Measurements from ENCODE around the gene TIMM23B. TPM values are rescaled to one million over a fixed set of nuclear protein-coding genes. Genes with fewer than 3 reads are reported as not detected.
"Not testable (repeated sequence)": the region's sequence is repeated elsewhere in the genome, so short reads cannot be mapped to it uniquely, and the experiment has no call there.

The TIMM23B gene, protein sequence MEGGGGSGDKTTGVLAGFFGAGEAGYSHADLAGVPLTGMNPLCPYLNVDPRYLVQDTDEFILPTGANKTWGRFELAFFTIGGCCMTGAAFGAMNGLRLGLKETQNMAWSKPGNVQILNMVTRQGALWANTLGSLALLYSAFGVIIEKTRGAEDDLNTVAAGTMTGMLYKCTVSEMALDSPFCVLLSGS
- 14.4 and 14.8 TPM in 2 replicates for total RNA-seq (2014; rRNA removed)
- 8.5 TPM for polyA plus RNA-seq (2012)

DNA sequence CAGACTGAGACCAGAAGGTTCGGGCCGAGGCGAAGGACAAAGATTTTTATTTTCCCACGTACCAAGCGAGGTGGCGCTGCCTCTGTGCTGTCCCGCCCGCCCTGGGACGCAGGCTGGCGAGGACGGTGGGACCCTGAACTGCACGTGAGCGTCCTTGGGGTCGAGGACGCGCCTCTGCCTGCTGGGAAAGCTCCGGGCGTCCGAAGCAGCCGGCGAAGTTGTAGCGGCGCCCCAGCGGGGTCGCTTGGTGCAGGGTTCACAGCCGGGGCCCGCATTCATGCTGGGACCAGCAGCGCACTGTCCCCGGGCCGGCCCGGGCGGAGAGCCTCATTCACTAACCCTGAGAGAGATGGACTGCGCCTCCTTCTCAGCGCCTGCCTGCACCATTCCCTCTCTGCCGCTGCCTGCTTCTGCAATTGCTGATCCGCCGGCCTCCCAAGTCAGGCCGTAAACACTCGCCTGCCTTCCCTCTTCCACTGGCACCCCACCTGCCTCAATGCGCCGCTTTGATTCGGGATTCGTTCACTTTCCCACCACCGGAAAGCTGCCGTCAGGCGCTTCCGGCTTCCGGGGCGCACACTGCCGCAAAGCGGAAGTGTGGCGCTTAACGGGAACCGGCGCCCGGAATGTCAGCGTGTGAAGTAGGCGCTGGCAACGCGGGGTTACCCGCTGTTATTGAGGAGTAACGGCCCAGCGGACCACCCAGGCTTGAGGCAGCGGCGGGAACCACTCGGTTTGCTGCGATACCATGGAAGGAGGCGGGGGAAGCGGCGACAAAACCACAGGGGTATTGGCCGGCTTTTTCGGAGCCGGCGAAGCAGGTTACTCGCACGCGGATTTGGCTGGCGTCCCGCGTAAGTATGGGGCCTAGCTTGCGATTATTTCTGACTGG lies at the start of gene TIMM23B, which contains the start of gene PARG:
TSS of gene TIMM23B (plus strand) at position 607 of the 892 bp plus-strand sequence. CDS start at position 749, 142 bp downstream.
TSS of gene PARG (minus strand) at position 581 of the 892 bp plus-strand sequence. CDS start at position 279, 302 bp downstream.
- peak; percentile 74 for DNase-seq (ENCODE audit: low read depth)

- not testable (repeated sequence) for DNase-seq (ENCODE audit: low read depth)
These were observed 41.9 kb upstream of the TIMM23B start for GRCh38 chr10:49899999-49900398.

- DNase-seq (ENCODE audit: low read depth) = not testable (repeated sequence)
These were observed 41.4 kb upstream of the TIMM23B start for GRCh38 chr10:49900406-49900805.

- peak; percentile 4 for DNase-seq (ENCODE audit: low read depth)
These were observed 38.0 kb upstream of the TIMM23B start for GRCh38 chr10:49903829-49904228.

DNA sequence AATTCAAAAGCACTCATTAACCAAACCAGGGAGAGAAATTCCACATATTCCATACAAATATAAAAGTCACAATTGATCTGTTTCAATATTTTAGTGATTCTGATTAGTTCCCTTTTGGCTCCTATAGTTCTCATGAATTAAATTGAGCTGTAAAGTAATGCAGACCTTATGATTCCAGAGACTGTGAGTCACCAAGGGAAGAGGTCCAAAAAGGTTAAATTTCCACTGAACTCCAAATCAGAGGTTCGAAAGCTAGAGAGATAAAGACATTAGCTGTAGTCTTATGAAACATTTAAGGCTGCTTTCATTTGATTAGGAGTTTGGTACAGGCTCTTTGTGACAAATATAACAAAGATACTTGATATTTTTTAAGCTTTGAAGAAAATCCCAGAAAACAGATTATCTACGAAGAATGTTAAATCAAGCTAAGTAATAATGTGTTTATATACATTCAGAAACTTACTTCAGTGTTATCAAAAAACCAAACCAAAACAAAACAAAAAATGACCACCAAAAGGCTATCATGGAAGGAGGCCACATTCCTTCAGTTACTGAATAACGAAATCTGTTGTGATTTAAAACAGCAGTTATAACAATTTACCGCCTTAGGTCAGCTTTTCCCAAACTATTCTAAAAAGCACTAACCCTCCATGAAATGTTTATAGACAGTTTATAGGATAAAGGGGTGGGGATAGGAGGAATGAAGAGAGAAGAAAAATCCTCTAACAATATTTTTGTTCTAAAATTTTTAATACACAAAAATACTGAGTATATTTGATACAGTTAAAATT lies 33.4 kb upstream of the TIMM23B start:
- DNase-seq (ENCODE audit: low read depth) = not testable (repeated sequence)

DNA sequence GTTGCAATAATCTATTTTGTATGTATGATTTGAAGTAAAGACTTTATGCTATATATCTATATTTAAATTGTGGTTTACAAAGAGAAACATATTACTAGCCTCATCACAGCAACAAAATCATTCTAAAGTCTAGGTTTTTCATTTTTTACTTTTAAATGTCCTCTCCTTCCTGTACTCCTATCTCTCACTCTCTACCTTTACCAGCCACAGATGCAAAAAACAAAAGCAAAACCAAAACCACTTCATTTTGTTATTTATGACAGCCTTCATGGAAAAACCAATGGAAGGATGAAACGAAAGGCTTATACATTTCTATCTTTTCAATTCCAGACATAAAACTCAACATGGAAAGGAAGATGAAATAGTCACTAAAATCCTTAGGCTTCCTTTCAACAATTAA lies 31.6 kb upstream of the TIMM23B start:
- not testable (repeated sequence) for DNase-seq (ENCODE audit: low read depth)

GRCh38 chr10:49916451-49916850 lies 25.4 kb upstream of the TIMM23B start:
- DNase-seq (ENCODE audit: low read depth) = not testable (repeated sequence)

- not testable (repeated sequence) for DNase-seq (ENCODE audit: low read depth)
These were observed 23.9 kb upstream of the TIMM23B start for GRCh38 chr10:49917927-49918326.

GRCh38 chr10:49922041-49922440 lies 19.8 kb upstream of the TIMM23B start:
- not testable (repeated sequence) for DNase-seq (ENCODE audit: low read depth)

- not testable (repeated sequence) for DNase-seq (ENCODE audit: low read depth)
These were observed 18.3 kb upstream of the TIMM23B start for GRCh38 chr10:49923572-49923971.

- DNase-seq (ENCODE audit: low read depth) = not testable (repeated sequence)
These were observed 10.6 kb upstream of the TIMM23B start for GRCh38 chr10:49931276-49931675.

- not testable (repeated sequence) for DNase-seq (ENCODE audit: low read depth)
These were observed 9.7 kb upstream of the TIMM23B start for GRCh38 chr10:49931959-49932728.

GRCh38 chr10:49942339-49942705 lies 469 bp downstream of the TIMM23B start:
- peak; percentile 1 for DNase-seq (ENCODE audit: low read depth)

GRCh38 chr10:49943607-49944006 lies 1.8 kb downstream of the TIMM23B start:
- DNase-seq (ENCODE audit: low read depth) = not testable (repeated sequence)

- not testable (repeated sequence) for DNase-seq (ENCODE audit: low read depth)
These were observed 6.3 kb downstream of the TIMM23B start for GRCh38 chr10:49948142-49948541.

DNA sequence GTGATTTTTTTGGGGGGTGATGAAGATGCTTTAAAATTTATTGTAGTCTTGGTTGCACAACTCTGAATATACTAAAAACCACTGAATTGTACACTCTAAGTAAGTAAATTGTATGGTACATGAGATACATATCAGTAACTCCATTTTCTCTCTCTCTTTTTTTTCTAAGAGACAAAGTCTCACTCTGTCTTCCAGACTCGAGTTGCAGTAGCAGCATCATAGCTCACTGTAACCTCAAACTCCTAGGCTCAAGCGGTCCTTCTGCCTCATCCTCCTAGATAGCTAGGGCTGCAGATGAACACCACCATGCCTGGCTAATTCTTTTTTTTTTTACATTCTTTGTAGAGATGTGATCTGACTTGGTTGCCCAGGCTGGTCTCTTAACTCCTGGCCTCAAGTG lies 6.9 kb downstream of the TIMM23B start:
- not testable (repeated sequence) for DNase-seq (ENCODE audit: low read depth)

DNA sequence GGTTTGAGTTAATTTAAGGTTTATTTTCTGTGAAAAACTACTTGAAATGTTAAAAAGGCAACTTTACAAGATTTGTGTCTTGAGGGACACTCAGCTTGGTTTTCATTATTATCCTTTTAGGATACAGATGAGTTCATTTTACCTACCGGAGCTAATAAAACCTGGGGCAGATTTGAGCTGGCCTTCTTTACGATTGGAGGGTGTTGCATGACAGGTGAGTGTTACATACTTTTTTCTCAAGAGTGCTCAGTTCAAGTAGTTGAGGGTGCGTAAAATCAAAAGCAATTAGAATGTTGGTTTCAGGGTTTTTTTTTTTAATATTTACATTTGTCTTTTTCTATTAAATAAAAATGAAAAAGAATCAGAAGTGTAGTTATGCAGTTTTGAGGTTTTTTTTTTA lies 10.2 kb downstream of the TIMM23B start:
- not testable (repeated sequence) for DNase-seq (ENCODE audit: low read depth)

GRCh38 chr10:49953122-49953521 lies 11.3 kb downstream of the TIMM23B start:
- peak; percentile 8 for DNase-seq (ENCODE audit: low read depth)

- DNase-seq (ENCODE audit: low read depth) = not testable (repeated sequence)
These were observed 28.5 kb downstream of the TIMM23B start for GRCh38 chr10:49970331-49970857.

DNA sequence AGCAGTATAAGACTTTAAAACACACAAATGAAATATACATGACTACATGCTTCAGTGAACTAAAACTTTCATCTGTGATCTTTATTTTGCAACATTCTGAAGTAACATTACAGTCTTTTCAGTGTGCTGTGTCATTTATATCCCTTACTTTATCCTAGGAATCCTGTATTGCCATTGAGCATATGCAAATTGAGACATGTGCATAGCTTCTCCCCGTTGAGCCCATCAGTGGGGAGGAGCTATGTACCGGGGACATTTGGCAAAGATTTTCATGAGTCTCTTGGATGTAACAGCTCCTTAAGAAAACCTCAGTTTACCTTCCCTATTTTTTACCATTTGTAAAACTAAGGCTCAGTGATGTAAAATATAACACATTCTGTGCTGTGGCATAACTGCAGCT lies 29.6 kb downstream of the TIMM23B start:
- DNase-seq (ENCODE audit: low read depth) = not testable (repeated sequence)
